Common myeloid progenitor, CD34-positive (primary cell): ENCODE results near the gene NEGR1.
A peak's percentile ranks its signal among the peaks of the same experiment; 100 is the strongest.

ENCODE experiments used
- CTCF ChIA-PET: fragments of 350-600 bp; sonication (Branson Sonifier 250); formaldehyde crosslinking; loops from one replicate; lab custom pipeline; 2021; ENCODE audit warnings: antibody characterized with exemption; lab: Charles Lee
- POLR2A ChIA-PET: fragments of 350-600 bp; sonication (Branson Sonifier 250); formaldehyde crosslinking; loops from one replicate; lab custom pipeline; 2021; ENCODE audit warnings: antibody characterized with exemption; lab: Charles Lee
- DNase-seq, 3 donors: peaks; one replicate each; pipeline versions ENCODE4 v3.0.0 to v3.0.0-alpha.2; 2013
- H3K27ac ChIP-seq, 2 experiments: 1 replicate in 1 of 2; 2 replicates in 1 of 2; pipeline ENCODE4 v1.7.0; 2013; ENCODE audit warnings: inconsistent platforms in 2 of 2, low read length in 2 of 2, mild to moderate bottlenecking in 2 of 2, low read depth in 1 of 2, moderate library complexity in 1 of 2; ENCODE audit not compliant: severe bottlenecking in 2 of 2, insufficient read depth in 1 of 2, poor library complexity in 1 of 2
- H3K27me3 ChIP-seq, 5 experiments: replicated peaks in 2 of 5; 1 replicate in 3 of 5; 2 replicates in 2 of 5; pipeline versions ENCODE4 v1.6.1 to v1.7.0; 2013; ENCODE audit warnings: low read length in 4 of 5, mild to moderate bottlenecking in 2 of 5, moderate library complexity in 2 of 5, inconsistent platforms in 1 of 5; ENCODE audit not compliant: insufficient read depth in 5 of 5, control insufficient read depth in 4 of 5
- H3K36me3 ChIP-seq, 4 experiments: 1 replicate in 2 of 4; 2 replicates in 2 of 4; pipeline versions ENCODE4 v1.6.1 to v1.7.0; 2013; ENCODE audit warnings: low read length in 3 of 4, control low read depth in 1 of 4, mild to moderate bottlenecking in 1 of 4; ENCODE audit not compliant: control insufficient read depth in 4 of 4, insufficient read depth in 4 of 4
- H3K4me1 ChIP-seq, 4 experiments: 1 replicate in 3 of 4; 2 replicates in 1 of 4; pipeline versions ENCODE4 v1.6.1 to v1.7.1; 2013; ENCODE audit warnings: low read length in 3 of 4, mild to moderate bottlenecking in 3 of 4, control low read depth in 1 of 4, inconsistent platforms in 1 of 4, moderate library complexity in 1 of 4; ENCODE audit not compliant: control insufficient read depth in 4 of 4, insufficient read depth in 4 of 4; ENCODE audit errors: control extremely low read depth in 1 of 4
- H3K4me3 ChIP-seq, 7 experiments: 1 replicate in 4 of 7; 2 replicates in 3 of 7; pipeline versions ENCODE4 v1.5.1 to v1.7.0; 2013; ENCODE audit warnings: mild to moderate bottlenecking in 7 of 7, low read length in 6 of 7, moderate library complexity in 6 of 7, inconsistent platforms in 2 of 7, low read depth in 2 of 7, control low read depth in 1 of 7; ENCODE audit not compliant: insufficient read depth in 4 of 7, control insufficient read depth in 1 of 7; ENCODE audit errors: extremely low read depth in 1 of 7
- H3K9me3 ChIP-seq, 5 experiments: 1 replicate in 4 of 5; 2 replicates in 1 of 5; pipeline versions ENCODE4 v1.6.1 to v1.7.1; 2013; ENCODE audit warnings: low read length in 4 of 5, mild to moderate bottlenecking in 2 of 5, inconsistent platforms in 1 of 5, low read depth in 1 of 5, moderate library complexity in 1 of 5; ENCODE audit not compliant: control insufficient read depth in 4 of 5, insufficient read depth in 2 of 5; ENCODE audit errors: control extremely low read depth in 1 of 5
- WGBS: methylation state at CpG from one replicate; pipeline ENCODE4 v1.1.5; 2013; ENCODE audit not compliant: insufficient coverage; 5-methylcytosine and 5-hydroxymethylcytosine counted together

NEGR1 gene

DNA sequence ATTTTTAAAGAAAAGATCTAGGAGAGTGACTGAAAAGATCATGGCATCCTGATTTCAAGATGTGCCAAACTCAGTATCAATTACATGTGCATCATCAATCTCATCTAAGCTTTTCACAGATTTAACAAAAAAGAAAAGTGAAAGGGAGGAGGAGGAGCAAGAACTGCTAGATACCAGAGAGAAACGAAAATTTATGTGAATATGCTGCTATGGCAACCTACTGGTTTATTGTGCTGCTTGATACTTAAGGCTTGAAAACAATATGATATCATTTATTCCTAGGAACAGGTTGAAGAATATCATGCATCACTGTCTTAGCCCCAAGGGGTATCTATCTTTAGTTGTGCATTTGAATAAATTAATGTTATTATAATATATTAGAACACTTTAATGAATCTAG lies 683.0 kb downstream of the NEGR1 start:
- no peak overlapping the region for H3K4me3 ChIP-seq
- no peaks in the 10 kb centered on the region for H3K4me1 ChIP-seq
- WGBS: 100% methylated on average over 1 of the region's 1 CpG
- peaks cover 0 to 9% (median 2%) of the 10 kb centered on the region in 5 experiments for H3K9me3 ChIP-seq
- H3K36me3 ChIP-seq: peaks cover 0 to 3% (median 0%) of the 10 kb centered on the region in 4 experiments
- DNase-seq: no peak
- H3K27me3 ChIP-seq: no peaks in the 10 kb centered on the region
- no peak overlapping the region for H3K27ac ChIP-seq
- ChIA-PET POLR2A (no interaction called here), CTCF (interaction anchor here (1.3 to 2.4 kb wide), 3 partner anchors 13 to 587 kb away, joined by 3 to 5 read pairs (median 4); no protein-coding TSS in a partner anchor)

DNA sequence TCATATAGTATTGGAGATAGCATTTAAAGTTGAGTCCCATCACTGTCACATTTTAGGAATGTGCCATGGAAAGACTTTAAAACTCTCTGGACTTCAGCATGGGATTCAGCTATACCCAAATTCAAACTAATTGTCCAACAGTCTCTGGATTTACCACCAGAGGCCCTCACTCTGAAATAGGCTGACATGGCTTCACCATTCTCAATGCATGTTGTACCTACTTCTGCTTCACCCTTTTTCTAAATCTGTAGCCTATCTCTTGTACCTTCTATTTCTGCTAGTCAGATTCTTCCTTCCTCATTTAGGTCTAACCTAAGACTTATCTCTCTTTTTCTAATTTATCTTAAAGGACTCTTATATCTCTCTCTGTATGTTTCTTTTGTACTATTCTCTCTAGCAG lies 688.8 kb downstream of the NEGR1 start:
- H3K27me3 ChIP-seq: no peaks in the 10 kb centered on the region
- peaks cover 0 to 2% (median under 1%) of the 10 kb centered on the region in 4 experiments for H3K4me1 ChIP-seq
- ChIA-PET CTCF (no interaction called here), POLR2A (no interaction called here)
- DNase-seq: no peak
- H3K36me3 ChIP-seq: peaks cover 0 to 3% (median 0%) of the 10 kb centered on the region in 4 experiments
- H3K4me3 ChIP-seq: no peak overlapping the region
- H3K9me3 ChIP-seq: peaks cover 0 to 3% (median 0%) of the 10 kb centered on the region in 5 experiments
- H3K27ac ChIP-seq: no peak overlapping the region

DNA sequence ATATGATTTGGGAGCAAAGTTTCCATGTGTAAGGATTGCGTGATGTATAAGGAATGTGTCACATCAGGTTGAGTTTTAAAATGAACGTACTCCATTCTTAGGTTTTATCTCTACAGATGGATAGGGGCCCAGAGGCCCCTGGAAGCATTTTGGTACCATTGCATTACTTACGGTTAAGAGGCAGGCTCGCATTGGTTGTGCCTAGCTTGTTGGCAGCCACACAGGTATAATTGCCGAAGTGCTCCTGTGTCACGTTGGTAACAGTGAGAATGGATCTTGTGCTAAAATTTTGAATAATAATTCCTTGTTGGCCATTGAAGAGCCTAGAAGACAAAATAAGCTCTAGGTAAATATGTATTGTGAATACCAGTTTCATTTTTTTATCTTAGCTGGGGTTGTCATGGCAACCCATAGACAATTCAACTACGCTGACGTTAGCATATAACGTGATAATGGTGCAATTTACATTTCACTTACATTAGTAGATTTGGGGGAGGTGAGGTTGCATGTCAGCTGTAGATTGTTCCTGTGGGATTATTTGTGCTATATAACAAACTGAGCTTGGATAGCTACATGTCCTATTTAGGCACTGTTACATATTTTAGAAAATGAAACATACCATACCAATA lies 689.6 kb downstream of the NEGR1 start:
- ChIA-PET POLR2A (no interaction called here), CTCF (no interaction called here)
- no peaks in the 10 kb centered on the region for H3K27me3 ChIP-seq
- H3K9me3 ChIP-seq: peaks cover 0 to 3% (median 0%) of the 10 kb centered on the region in 5 experiments
- H3K36me3 ChIP-seq: peaks cover 0 to 3% (median 0%) of the 10 kb centered on the region in 4 experiments
- H3K27ac ChIP-seq: no peak overlapping the region
- no peak overlapping the region for H3K4me3 ChIP-seq
- peaks cover 0 to 6% (median 4%) of the 10 kb centered on the region in 4 experiments for H3K4me1 ChIP-seq
- no peak for DNase-seq
- WGBS: 83% methylated on average over 6 of the region's 9 CpGs

DNA sequence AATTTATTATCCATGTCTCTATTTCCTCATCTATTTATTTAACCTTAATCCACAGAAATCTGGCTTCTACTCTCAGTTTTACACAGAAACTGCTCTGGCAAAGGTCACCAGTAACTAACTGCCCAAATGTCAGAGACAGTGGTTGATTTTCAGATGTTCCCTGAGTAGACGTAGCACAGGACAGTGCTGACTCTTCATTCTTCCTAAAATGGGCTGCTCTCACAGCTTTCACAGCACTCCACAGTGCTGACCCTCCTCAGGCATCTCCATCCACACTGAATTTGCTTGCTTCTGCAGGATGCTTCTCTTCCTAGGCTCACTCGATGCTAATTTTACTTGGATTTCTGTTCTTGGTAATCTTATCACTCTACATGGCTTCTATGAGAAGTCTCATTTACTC lies 693.3 kb downstream of the NEGR1 start:
- Histone ChIP-seq H3K27ac (no peak overlapping the region), H3K27me3 (no peaks in the 10 kb centered on the region), H3K4me1 (peaks cover 0 to 6% (median 4%) of the 10 kb centered on the region in 4 experiments), H3K36me3 (peaks cover 0 to 3% (median 0%) of the 10 kb centered on the region in 4 experiments), H3K9me3 (no peaks in the 10 kb centered on the region), H3K4me3 (no peak overlapping the region)
- no peak for DNase-seq
- ChIA-PET CTCF (interaction anchor here (2.1 to 2.9 kb wide), 2 partner anchors 447 to 450 kb away, joined by 8 to 23 read pairs; no protein-coding TSS in a partner anchor), POLR2A (interaction anchor here (1.0 kb wide), 1 partner anchor 449 kb away, joined by 4 read pairs; no protein-coding TSS in a partner anchor)
- WGBS: 88% methylated on average over 2 of the region's 2 CpGs

DNA sequence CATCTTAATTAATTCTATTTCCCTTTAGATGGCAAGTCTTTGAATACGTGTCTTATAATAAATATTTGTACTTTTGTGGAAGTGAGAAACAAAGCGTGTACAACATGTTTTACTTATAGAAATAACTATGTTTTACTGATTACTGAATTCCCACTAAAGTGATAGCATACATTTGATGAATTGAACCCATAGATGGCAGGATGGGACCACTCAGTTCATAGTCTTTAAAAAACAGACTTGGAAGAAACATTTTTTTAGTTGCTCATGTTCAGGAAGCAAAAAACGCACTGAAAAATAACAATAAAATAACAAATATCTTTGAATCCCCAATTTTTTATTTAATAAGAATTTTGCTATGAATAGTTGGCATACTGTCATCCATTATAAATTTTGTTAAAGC lies 694.4 kb downstream of the NEGR1 start:
- ChIA-PET CTCF (interaction anchor here (2.1 to 2.9 kb wide), 2 partner anchors 448 to 451 kb away, joined by 8 to 23 read pairs; no protein-coding TSS in a partner anchor), POLR2A (interaction anchor here (1.0 kb wide), 1 partner anchor 450 kb away, joined by 4 read pairs; no protein-coding TSS in a partner anchor)
- Histone ChIP-seq H3K27ac (no peak overlapping the region), H3K4me3 (no peak overlapping the region), H3K9me3 (no peaks in the 10 kb centered on the region), H3K4me1 (peaks cover 0 to 6% (median 4%) of the 10 kb centered on the region in 4 experiments), H3K36me3 (peaks cover 0 to 3% (median 0%) of the 10 kb centered on the region in 4 experiments), H3K27me3 (no peaks in the 10 kb centered on the region)
- peak; percentile 59 to 83 (median 77) for DNase-seq
- WGBS: no CpG with 5 or more reads among the region's 3 CpGs

DNA sequence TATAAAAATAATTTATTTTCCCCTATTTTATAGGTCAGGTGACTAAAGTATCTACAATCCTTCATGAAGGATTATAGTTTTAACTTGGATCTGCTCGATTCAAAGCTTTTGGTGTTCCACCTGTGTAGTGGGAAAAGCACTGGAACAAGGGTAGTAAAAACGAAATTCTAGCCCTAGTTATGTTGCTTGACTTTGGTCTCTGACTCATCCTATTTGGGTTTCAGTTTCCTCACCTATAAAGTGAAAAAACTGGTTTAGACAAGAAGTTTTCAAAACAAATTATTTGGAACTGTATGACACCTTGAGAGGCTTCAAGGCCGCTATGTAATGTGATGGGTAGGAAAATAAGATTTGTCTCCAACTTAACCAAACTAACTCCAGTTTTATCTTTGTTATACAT lies 696.3 kb downstream of the NEGR1 start:
- H3K9me3 ChIP-seq: no peaks in the 10 kb centered on the region
- no peaks in the 10 kb centered on the region for H3K27me3 ChIP-seq

DNA sequence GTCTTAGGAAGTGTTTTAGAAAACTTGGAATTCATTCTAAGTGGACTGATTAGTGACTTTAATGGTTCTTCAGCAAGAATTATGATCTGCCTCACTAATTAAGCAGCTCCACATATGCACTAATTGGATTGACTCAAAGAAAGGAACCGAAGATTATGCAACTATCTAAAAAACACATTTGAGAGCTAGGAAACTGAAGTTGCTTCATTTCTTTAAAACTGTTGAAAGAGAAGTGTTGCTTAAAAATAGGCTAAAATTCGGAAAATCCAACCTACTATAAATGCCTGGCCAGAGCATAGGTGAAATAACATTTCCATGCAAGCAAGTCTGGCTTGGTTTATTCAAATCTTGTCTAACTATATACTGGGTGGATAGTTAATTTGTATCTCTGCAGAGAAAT lies 698.6 kb downstream of the NEGR1 start:
- Histone ChIP-seq H3K27ac (no peak overlapping the region), H3K36me3 (no peaks in the 10 kb centered on the region), H3K27me3 (no peaks in the 10 kb centered on the region), H3K9me3 (no peaks in the 10 kb centered on the region), H3K4me1 (peaks cover 0 to 5% (median 4%) of the 10 kb centered on the region in 4 experiments), H3K4me3 (no peak overlapping the region)
- ChIA-PET POLR2A (no interaction called here), CTCF (no interaction called here)
- WGBS: no CpG with 5 or more reads among the region's 2 CpGs
- DNase-seq: no peak

More for the DNA sequence above, 696.3 kb downstream of the NEGR1 start:
- 100% methylated on average over 2 of the region's 3 CpGs for WGBS
- DNase-seq: no peak
- H3K4me3 ChIP-seq: no peak overlapping the region
- no peaks in the 10 kb centered on the region for H3K36me3 ChIP-seq
- no peak overlapping the region for H3K27ac ChIP-seq
- POLR2A ChIA-PET: no interaction called here
- CTCF ChIA-PET: interaction anchor here (1.5 to 2.9 kb wide), 3 partner anchors 14 to 453 kb away, joined by 3 to 23 read pairs (median 5); no protein-coding TSS in a partner anchor
- H3K4me1 ChIP-seq: peaks cover 0 to 6% (median 4%) of the 10 kb centered on the region in 4 experiments
